ENCODE data around the gene SUMF1. TPM values are rescaled to one million over a fixed set of nuclear protein-coding genes. Genes with fewer than 3 reads are reported as not detected.
"Not testable (repeated sequence)": the region's sequence is repeated elsewhere in the genome, so short reads cannot be mapped to it uniquely, and the experiment has no call there.

The SUMF1 gene
- total and polyA plus RNA-seq, 4 donors: 23.3 to 35.8 (median 28.4) TPM

DNA sequence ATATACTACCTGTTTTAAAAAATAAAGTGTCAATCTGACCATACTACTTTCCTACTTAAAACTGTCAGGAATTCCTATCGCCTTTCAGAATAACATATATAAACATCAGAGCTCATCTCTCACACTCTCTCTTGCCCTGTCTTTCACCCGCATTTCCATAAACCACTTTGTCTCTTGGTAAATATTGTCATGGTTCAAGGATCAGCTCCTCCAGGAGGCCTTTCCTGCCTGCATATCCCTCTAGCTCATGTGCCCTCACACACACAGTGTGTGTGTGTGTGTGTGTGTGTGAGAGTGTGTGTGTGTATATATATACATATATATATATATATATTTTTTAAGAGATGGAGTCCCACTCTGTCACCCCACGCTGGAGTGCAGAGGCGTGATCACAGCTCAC, 6.7 kb downstream of the SUMF1 start:
- H3K4me3 ChIP-seq (ENCODE audit: low read length in 2 of 2): no peak overlapping the region
- H3K9me3 ChIP-seq (ENCODE audit: control insufficient read depth, low read length): no peaks in the 10 kb centered on the region
- H3K4me1 ChIP-seq (ENCODE audit: control insufficient read depth in 1 of 2, insufficient read depth in 2 of 2, low read length in 2 of 2): no peaks in the 10 kb centered on the region
- DNase-seq: no peak
- intact Hi-C loops (cut with DNase I): no loop called here
- no peak for ATAC-seq (ENCODE audit: low FRiP score)
- 78 to 87% methylated on average over 4 of the region's 4 CpGs for WGBS, 2 donors
- no peaks in the 10 kb centered on the region for H3K27me3 ChIP-seq (ENCODE audit: control insufficient read depth in 1 of 2, insufficient read depth in 2 of 2, low read length in 1 of 2)
- no peak overlapping the region for H3K27ac ChIP-seq (ENCODE audit: low read depth in 1 of 2, low read length in 2 of 2)
- H3K36me3 ChIP-seq (ENCODE audit: control insufficient read depth in 1 of 2, insufficient read depth in 2 of 2, low read length in 1 of 2): no peaks in the 10 kb centered on the region

DNA sequence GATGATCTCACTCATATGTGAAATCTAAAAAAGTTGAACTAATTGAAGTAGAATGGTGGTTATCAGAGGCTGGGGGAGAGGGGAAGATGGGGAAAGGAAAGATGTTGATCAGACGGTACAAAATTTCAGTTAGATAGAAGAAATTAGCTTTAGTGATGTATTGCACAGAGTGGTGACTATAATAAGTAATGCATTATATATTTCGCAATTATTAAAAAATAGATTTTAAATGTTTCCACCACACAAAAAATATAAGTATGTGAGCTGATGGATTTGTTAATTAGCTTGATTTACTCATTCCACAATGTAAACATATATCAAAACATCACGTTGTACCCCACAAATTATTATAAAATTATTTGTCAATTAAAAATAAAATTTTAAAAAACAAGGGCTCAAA, 8.1 kb downstream of the SUMF1 start:
- H3K27ac ChIP-seq (ENCODE audit: low read depth in 1 of 2, low read length in 2 of 2): no peak overlapping the region
- no peaks in the 10 kb centered on the region for H3K27me3 ChIP-seq (ENCODE audit: control insufficient read depth in 1 of 2, insufficient read depth in 2 of 2, low read length in 1 of 2)
- WGBS, 2 donors: 81 to 92% methylated on average over 3 of the region's 3 CpGs
- ATAC-seq (ENCODE audit: low FRiP score) (no peak), DNase-seq (no peak)
- H3K36me3 ChIP-seq (ENCODE audit: control insufficient read depth in 1 of 2, insufficient read depth in 2 of 2, low read length in 1 of 2): no peaks in the 10 kb centered on the region
- no peak overlapping the region for H3K4me3 ChIP-seq (ENCODE audit: low read length in 2 of 2)
- intact Hi-C loops (cut with DNase I): no loop called here
- no peaks in the 10 kb centered on the region for H3K9me3 ChIP-seq (ENCODE audit: control insufficient read depth, low read length)
- no peaks in the 10 kb centered on the region for H3K4me1 ChIP-seq (ENCODE audit: control insufficient read depth in 1 of 2, insufficient read depth in 2 of 2, low read length in 2 of 2)

DNA sequence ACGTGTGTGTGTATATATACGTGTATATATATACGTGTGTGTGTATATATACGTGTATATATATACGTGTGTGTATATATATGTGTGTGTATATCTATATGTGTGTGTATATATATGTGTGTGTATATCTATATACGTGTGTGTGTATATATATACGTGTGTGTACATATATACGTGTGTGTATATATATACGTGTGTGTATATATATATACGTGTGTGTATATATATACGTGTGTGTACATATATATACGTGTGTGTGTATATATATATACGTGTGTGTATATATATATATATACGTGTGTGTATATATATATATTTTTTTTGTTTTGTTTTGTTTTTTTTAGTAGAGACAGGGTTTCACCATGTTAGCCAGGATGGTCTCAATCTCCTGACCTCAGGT, 10.3 kb downstream of the SUMF1 start:
- H3K9me3 ChIP-seq (ENCODE audit: control insufficient read depth, low read length); H3K27me3 ChIP-seq (ENCODE audit: control insufficient read depth in 1 of 2, insufficient read depth in 2 of 2, low read length in 1 of 2); H3K4me3 ChIP-seq (ENCODE audit: low read length in 2 of 2); H3K27ac ChIP-seq (ENCODE audit: low read depth in 1 of 2, low read length in 2 of 2); ATAC-seq (ENCODE audit: low FRiP score); intact Hi-C loops (cut with DNase I); H3K36me3 ChIP-seq (ENCODE audit: control insufficient read depth in 1 of 2, insufficient read depth in 2 of 2, low read length in 1 of 2); DNase-seq; H3K4me1 ChIP-seq (ENCODE audit: control insufficient read depth in 1 of 2, insufficient read depth in 2 of 2, low read length in 2 of 2): not testable (repeated sequence)
- 88 to 91% methylated on average over 14 of the region's 14 CpGs for WGBS, 2 donors

DNA sequence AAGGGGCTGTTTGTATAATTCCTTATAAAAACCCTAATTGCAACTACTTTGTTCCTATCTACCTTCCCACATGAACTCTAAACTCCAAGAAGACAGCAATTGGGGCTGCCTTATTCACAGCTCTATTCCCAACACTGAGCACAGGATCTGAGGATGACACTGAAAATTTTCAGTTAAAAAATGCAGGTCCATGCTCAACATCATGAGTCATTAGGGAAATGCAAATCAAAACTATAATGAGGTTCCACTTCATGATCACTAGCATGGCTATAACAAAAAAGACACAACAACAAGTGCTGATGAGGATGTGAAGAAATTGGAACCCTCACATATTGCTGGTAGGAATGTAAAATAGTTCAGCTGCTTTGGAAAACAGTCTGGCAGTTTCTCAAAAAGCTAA, 12.9 kb downstream of the SUMF1 start:
- no peak overlapping the region for H3K4me3 ChIP-seq (ENCODE audit: low read length in 2 of 2)
- no peaks in the 10 kb centered on the region for H3K4me1 ChIP-seq (ENCODE audit: control insufficient read depth in 1 of 2, insufficient read depth in 2 of 2, low read length in 2 of 2)
- H3K27ac ChIP-seq (ENCODE audit: low read depth in 1 of 2, low read length in 2 of 2): no peak overlapping the region
- no peaks in the 10 kb centered on the region for H3K27me3 ChIP-seq (ENCODE audit: control insufficient read depth in 1 of 2, insufficient read depth in 2 of 2, low read length in 1 of 2)
- peaks cover 2 to 3% of the 10 kb centered on the region in 2 donors for H3K36me3 ChIP-seq (ENCODE audit: control insufficient read depth in 1 of 2, insufficient read depth in 2 of 2, low read length in 1 of 2)
- no peaks in the 10 kb centered on the region for H3K9me3 ChIP-seq (ENCODE audit: control insufficient read depth, low read length)
- no peak for DNase-seq
- intact Hi-C loops (cut with DNase I): no loop called here
- ATAC-seq (ENCODE audit: low FRiP score): no peak

GRCh38 chr3:4449043-4449805, 17.8 kb downstream of the SUMF1 start:
- DNase-seq (no peak), ATAC-seq (ENCODE audit: low FRiP score) (no peak)
- Histone ChIP-seq H3K27ac (ENCODE audit: low read depth in 1 of 2, low read length in 2 of 2) (no peak overlapping the region), H3K36me3 (ENCODE audit: control insufficient read depth in 1 of 2, insufficient read depth in 2 of 2, low read length in 1 of 2) (peaks cover 3% of the 10 kb centered on the region in 2 donors), H3K27me3 (ENCODE audit: control insufficient read depth in 1 of 2, insufficient read depth in 2 of 2, low read length in 1 of 2) (no peaks in the 10 kb centered on the region), H3K9me3 (ENCODE audit: control insufficient read depth, low read length) (no peaks in the 10 kb centered on the region), H3K4me3 (ENCODE audit: low read length in 2 of 2) (no peak overlapping the region), H3K4me1 (ENCODE audit: control insufficient read depth in 1 of 2, insufficient read depth in 2 of 2, low read length in 2 of 2) (no peaks in the 10 kb centered on the region)
- intact Hi-C loops (cut with DNase I): no loop called here
- 44 to 48% methylated on average over 5 of the region's 5 CpGs for WGBS, 2 donors

GRCh38 chr3:4448187-4448586, 18.9 kb downstream of the SUMF1 start:
- Histone ChIP-seq H3K4me1 (ENCODE audit: control insufficient read depth in 1 of 2, insufficient read depth in 2 of 2, low read length in 2 of 2) (no peaks in the 10 kb centered on the region), H3K27me3 (ENCODE audit: control insufficient read depth in 1 of 2, insufficient read depth in 2 of 2, low read length in 1 of 2) (no peaks in the 10 kb centered on the region), H3K9me3 (ENCODE audit: control insufficient read depth, low read length) (no peaks in the 10 kb centered on the region), H3K4me3 (ENCODE audit: low read length in 2 of 2) (no peak overlapping the region), H3K36me3 (ENCODE audit: control insufficient read depth in 1 of 2, insufficient read depth in 2 of 2, low read length in 1 of 2) (peaks cover 3% of the 10 kb centered on the region in 2 donors), H3K27ac (ENCODE audit: low read depth in 1 of 2, low read length in 2 of 2) (no peak overlapping the region)
- ATAC-seq (ENCODE audit: low FRiP score): no peak
- intact Hi-C loops (cut with DNase I): no loop called here
- no peak for DNase-seq
- 78 to 79% methylated on average over 6 of the region's 6 CpGs for WGBS, 2 donors

DNA sequence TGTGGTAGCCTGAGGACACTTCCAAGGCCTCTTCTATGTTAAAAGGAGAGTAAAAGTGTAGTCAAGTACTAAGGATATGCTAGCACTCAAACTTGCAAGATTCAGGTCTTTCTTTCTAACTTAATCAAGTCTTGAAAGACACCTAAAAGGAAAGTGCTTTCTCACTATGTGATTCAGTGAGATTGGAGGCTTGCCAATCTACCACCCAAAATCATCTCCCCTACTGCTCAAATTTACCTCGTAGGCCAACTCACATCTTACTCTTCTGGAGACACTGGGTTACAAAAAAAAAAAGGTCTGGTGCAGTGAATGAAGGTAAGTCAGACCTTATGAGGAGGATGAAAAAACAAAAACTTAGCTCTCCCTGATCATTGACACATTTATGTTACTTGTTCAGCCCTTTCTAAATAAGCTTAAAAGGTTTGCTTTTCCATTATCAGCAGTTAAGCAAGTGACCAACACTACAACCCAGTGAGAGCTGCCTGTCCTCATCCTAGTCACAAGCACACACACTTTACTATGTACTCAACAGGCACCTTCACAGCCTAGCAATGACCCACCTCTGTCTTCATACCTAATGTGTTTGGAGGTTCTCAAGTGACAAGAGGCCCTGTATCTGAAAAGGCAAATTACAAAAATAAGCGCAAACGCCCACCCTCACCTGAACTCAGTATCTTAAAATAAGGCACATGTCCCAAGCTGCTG, 19.6 kb downstream of the SUMF1 start:
- H3K4me3 ChIP-seq (ENCODE audit: low read length in 2 of 2): no peak overlapping the region
- intact Hi-C loops (cut with DNase I): no loop called here
- DNase-seq: no peak
- H3K9me3 ChIP-seq (ENCODE audit: control insufficient read depth, low read length): no peaks in the 10 kb centered on the region
- no peaks in the 10 kb centered on the region for H3K4me1 ChIP-seq (ENCODE audit: control insufficient read depth in 1 of 2, insufficient read depth in 2 of 2, low read length in 2 of 2)
- no peaks in the 10 kb centered on the region for H3K27me3 ChIP-seq (ENCODE audit: control insufficient read depth in 1 of 2, insufficient read depth in 2 of 2, low read length in 1 of 2)
- peaks cover under 1 to 2% of the 10 kb centered on the region in 2 donors for H3K36me3 ChIP-seq (ENCODE audit: control insufficient read depth in 1 of 2, insufficient read depth in 2 of 2, low read length in 1 of 2)
- H3K27ac ChIP-seq (ENCODE audit: low read depth in 1 of 2, low read length in 2 of 2): no peak overlapping the region
- WGBS, 2 donors: 84 to 85% methylated on average over 3 of the region's 3 CpGs
- ATAC-seq (ENCODE audit: low FRiP score): no peak

GRCh38 chr3:4440951-4441350, 26.1 kb downstream of the SUMF1 start:
- DNase-seq (no peak), ATAC-seq (ENCODE audit: low FRiP score) (no peak)
- Histone ChIP-seq H3K4me1 (ENCODE audit: control insufficient read depth in 1 of 2, insufficient read depth in 2 of 2, low read length in 2 of 2) (no peaks in the 10 kb centered on the region), H3K4me3 (ENCODE audit: low read length in 2 of 2) (no peak overlapping the region), H3K9me3 (ENCODE audit: control insufficient read depth, low read length) (no peaks in the 10 kb centered on the region), H3K27ac (ENCODE audit: low read depth in 1 of 2, low read length in 2 of 2) (no peak overlapping the region), H3K27me3 (ENCODE audit: control insufficient read depth in 1 of 2, insufficient read depth in 2 of 2, low read length in 1 of 2) (no peaks in the 10 kb centered on the region), H3K36me3 (ENCODE audit: control insufficient read depth in 1 of 2, insufficient read depth in 2 of 2, low read length in 1 of 2) (no peaks in the 10 kb centered on the region)
- 87 to 90% methylated on average over 6 of the region's 6 CpGs for WGBS, 2 donors
- intact Hi-C loops (cut with DNase I): no loop called here

DNA sequence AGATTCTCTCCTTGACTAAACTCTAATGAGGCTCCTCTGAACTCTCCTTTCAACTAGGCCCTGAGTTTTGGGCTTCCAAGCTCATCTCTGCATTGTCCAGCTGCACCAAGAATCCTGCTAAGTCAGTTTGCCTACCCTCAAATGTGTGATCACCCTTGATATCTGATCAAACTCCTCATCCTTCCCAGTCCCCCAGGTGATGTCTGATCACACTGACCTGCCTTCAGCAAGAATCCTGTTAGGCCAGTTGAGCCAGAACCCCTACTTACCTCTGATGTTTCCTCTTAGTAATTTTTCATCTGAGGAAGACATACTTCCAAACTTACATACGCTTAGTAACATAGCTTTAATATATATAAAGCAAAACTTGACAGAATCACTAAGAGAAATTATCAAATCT, 28.8 kb downstream of the SUMF1 start:
- intact Hi-C loops (cut with DNase I): no loop called here
- Histone ChIP-seq H3K27me3 (ENCODE audit: control insufficient read depth in 1 of 2, insufficient read depth in 2 of 2, low read length in 1 of 2) (no peaks in the 10 kb centered on the region), H3K4me3 (ENCODE audit: low read length in 2 of 2) (no peak overlapping the region), H3K9me3 (ENCODE audit: control insufficient read depth, low read length) (no peaks in the 10 kb centered on the region), H3K27ac (ENCODE audit: low read depth in 1 of 2, low read length in 2 of 2) (no peak overlapping the region), H3K36me3 (ENCODE audit: control insufficient read depth in 1 of 2, insufficient read depth in 2 of 2, low read length in 1 of 2) (no peaks in the 10 kb centered on the region), H3K4me1 (ENCODE audit: control insufficient read depth in 1 of 2, insufficient read depth in 2 of 2, low read length in 2 of 2) (no peaks in the 10 kb centered on the region)
- ATAC-seq (ENCODE audit: low FRiP score): no peak
- DNase-seq: no peak
- WGBS, 2 donors: 92 to 97% methylated on average over 1 of the region's 1 CpG

All from aorta (tissue), 5 donors.